Measurements from ENCODE around the gene MYEOV.

The MYEOV gene

DNA sequence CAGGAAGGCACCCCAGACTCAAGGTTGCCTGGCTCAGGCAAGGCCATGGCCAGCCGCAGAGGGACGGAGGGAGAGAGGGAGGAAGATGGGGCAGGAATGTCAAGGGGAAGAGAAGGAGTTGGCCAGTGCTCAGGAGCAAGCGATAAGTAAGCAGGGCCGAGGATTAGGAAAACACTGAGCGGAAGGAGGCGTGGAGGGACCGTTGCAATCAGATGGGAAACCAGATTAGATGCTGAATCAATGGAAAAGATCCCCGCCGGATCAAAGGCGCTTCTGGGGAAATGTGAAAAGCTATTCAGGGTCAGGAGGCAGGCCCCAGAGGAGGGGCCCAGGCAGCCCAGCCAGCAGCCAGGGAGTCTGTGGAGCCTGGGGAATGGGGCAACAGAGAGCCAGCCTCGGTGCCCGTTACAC is 26.6 kb upstream of the MYEOV start:
- DNase-seq = no peak

GRCh38 chr11:69268911-69269310 is 25.0 kb upstream of the MYEOV start:
- no peak for DNase-seq

GRCh38 chr11:69269388-69269787 is 24.6 kb upstream of the MYEOV start:
- DNase-seq = no peak

GRCh38 chr11:69269926-69270697 is 23.8 kb upstream of the MYEOV start:
- DNase-seq = no peak

- no peak for DNase-seq
These were observed 23.0 kb upstream of the MYEOV start for GRCh38 chr11:69270941-69271340.

DNA sequence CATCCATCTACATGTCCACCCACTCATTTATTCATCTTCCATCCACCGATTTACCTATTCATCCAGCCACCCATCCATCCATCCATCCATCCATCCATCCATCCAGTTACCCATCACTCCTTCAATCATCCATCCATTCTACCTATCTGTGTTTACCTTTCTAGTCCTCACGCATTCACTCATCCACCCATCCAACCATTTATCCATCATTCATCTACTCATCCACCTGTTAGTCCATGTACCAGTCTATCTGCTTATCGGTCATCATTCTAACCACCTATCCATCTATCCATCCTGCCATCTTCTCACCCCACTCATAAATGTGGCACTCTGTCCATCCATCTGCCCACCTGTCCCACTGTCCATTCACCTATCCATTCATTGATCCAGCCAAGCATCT is 21.9 kb upstream of the MYEOV start:
- no peak for DNase-seq

DNA sequence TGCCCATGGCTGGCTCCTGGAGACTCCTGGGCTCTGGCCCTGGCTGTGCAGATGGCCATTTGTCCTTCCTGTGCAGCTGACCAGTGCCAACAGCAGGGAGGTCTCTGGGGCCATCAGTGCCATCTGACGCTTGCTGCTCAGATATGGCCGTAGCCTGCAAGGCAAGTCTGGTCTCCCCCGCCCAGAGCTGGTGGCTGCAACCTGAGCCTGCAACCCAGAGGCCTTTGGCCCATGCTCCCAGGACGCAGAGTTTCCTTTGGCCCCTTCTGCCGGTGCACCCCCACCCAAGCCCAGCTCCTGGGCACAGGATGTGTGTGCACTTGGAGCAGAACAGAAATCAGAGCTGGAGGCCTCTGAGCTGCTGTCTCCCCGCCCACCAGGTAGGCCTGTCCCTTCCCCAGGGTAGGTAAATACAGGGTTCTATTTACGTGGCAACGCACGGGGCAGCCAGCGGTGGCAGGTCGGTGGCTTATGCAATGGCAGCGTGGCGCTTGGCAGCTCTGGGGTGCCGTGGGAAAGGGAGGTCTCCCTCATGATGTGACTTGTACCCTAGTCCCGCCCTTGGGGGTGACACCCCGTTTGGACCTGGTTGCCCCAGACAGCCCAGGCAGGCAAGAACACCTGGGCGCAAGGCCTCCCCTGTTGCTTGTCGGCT is 21.0 kb upstream of the MYEOV start:
- no peak for DNase-seq

GRCh38 chr11:69273571-69273970 is 20.4 kb upstream of the MYEOV start:
- no peak for DNase-seq

DNA sequence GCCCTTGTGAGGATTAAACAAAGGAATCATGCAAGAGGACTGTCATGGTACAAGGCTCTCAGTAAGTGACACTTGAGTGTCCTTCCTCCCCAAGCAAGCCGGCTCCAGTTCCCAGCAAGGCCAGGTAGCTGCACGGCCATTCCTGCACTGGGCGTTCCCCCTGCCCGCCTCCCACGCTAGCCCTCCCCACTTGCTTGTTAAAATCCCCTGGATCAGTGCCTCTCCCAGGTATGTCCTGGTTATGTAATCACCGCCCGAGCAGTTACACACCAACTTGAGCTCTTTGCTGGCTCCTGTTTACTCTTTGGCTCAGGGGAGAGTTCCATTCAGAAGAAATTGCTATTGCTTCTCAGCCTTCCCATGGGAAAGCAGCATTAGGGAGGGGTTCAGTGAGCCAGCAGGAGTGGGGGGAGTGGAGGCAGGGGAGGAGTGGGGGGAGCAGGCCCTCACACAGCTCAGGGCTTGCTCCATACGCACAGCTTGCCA is 19.4 kb upstream of the MYEOV start:
- DNase-seq = no peak

- no peak for DNase-seq
These were observed 18.8 kb upstream of the MYEOV start for GRCh38 chr11:69275178-69275577.

- no peak for DNase-seq
These were observed 17.8 kb upstream of the MYEOV start for GRCh38 chr11:69276165-69276564.

DNA sequence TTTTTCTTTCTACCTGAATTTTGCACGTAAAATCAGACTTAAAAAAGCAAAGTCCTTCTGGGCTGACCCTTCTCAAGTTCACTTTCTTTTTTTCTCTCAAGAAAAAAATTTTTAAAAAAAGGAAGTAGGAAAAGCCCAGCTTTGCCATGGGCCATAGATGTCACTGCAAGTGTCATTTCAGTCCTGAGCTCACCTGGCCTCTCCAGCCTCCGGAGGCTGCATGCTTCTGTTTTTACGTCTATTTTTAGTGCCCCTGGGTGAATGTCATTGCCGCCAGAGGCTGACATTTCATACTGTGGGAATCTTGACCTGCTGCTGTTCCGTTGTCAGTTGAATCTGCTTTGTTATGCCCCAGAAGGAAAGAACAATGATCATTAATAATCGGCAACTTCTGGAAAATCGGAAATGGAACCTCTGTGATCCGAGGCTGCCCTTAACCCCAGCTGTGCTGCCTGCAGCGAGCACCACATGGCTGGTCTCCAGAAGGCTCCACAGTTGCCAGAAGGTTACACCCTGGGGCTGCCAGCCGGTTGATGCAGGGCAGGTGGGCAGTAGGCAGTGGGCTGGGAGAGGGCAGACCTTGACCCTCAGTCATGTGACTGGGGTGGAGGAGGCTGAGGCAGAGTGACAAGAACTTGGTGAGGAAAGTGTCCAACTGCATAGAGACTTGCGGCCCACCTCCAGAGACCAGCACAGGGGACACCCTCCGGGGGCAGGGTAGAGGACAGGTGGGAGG is 16.7 kb upstream of the MYEOV start:
- DNase-seq = no peak

- DNase-seq = no peak
These were observed 15.7 kb upstream of the MYEOV start for GRCh38 chr11:69278091-69278867.

DNA sequence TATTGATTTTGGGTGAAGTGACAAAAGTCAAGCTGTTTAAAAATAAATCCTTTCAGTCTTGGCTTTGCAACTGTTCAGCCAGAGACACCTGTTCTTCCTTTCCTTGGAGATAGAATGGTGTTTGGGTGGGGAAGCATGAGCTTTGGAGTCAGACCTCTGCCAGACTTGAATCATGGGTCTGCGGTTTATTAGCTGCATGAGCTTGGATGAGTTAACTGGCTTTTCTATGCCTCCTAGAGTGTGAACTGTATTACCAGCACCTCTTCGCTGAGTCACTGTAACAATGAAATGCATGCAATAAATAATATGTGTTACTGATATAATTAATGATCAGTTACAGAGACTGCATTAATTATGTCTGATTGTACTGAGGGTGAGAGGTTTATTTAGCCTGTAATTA is 13.5 kb upstream of the MYEOV start:
- DNase-seq = no peak

DNA sequence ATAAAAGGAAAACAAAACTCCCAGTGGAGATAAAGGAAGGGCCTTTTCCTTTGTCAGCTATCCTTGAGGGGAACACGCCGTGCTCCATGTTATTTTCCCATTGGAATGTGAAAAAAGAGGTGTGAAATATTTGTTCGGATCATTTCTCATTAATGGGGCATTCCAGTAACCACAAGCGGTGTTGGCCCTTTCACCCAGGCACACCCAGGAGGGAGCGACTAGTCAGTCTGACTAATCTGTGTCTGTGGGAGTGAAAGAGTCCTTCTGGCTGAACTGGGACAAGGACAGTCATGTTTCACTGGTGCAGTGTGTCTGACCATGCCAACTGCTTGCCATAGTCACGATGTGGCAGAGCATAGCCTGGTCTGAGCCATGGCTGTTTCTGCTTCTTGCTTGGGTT is 13.0 kb upstream of the MYEOV start:
- no peak for DNase-seq

DNA sequence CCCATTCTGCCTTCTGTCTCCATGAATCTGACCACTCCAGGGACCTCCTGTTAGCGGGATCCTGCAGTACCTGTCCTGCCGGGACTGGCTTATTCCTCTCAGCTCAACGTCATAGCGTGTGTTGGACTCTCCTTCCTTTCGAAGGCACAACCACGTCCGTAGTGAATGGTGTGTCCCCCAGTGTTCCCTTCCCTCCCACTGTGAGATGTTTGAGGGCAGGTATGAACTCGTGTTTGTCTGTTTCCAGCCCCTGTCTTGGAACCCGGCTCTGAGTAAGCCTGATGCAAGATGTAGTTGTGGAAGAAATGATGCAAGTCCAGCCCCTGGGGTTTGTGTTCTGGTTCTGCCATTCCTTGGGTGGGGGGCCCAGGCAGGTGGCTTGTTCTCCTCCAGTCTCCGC is 10.5 kb upstream of the MYEOV start:
- no peak for DNase-seq

- no peak for DNase-seq
These were observed 9.9 kb upstream of the MYEOV start for GRCh38 chr11:69284081-69284511.

DNA sequence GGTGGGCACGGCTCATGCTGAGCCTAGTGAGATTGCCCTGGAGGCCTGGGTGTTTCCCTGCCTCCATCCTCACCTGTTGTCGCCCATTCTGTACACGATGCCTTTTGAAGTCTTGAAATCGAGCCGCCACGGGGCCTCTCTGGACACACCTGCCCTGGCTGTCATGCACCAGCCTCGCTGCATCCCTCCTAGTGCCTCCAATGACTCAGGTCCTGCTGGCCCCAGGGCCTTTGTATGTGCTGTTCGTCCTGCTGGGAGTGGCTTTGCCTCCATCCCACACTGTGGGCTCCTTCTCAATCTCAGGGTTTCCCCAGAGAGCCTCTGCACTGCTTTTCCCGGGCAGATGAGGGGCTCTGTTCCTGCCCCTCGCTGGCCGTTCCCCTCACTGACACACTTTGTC is 8.9 kb upstream of the MYEOV start:
- no peak for DNase-seq

GRCh38 chr11:69285766-69286165 is 8.2 kb upstream of the MYEOV start:
- DNase-seq = no peak

- DNase-seq = no peak
These were observed 7.3 kb upstream of the MYEOV start for GRCh38 chr11:69286374-69287371.
